GM18873 (cell line): Measurements from ENCODE around the gene PKHD1.

ENCODE experiments used
- ATAC-seq: cut with Tn5 transposase; IDR thresholded peaks from one replicate; pipeline ENCODE4 v1.9.1; 2021; ENCODE audit warnings: mild to moderate bottlenecking, moderate library complexity, moderate number of reproducible peaks; ENCODE audit not compliant: unreplicated experiment, low FRiP score

PKHD1 gene

DNA sequence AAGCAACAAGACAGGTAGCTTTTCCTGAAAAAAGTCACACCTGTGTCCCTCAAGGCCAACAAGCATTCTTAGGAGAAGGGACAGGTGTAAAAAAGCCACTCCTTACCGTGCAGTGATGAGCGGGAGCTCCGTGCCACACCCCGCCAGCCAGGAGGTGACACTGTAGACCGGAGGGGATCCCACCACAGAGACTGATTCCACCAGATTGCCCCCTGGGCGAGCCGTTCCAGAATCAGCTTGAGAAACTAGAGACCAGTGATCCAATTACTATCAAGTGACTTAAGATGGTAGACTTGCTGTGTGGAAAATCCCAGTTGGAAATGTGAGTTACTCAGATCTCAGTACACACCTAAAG lies 37.4 kb downstream of the PKHD1 start:
- no peak for ATAC-seq

DNA sequence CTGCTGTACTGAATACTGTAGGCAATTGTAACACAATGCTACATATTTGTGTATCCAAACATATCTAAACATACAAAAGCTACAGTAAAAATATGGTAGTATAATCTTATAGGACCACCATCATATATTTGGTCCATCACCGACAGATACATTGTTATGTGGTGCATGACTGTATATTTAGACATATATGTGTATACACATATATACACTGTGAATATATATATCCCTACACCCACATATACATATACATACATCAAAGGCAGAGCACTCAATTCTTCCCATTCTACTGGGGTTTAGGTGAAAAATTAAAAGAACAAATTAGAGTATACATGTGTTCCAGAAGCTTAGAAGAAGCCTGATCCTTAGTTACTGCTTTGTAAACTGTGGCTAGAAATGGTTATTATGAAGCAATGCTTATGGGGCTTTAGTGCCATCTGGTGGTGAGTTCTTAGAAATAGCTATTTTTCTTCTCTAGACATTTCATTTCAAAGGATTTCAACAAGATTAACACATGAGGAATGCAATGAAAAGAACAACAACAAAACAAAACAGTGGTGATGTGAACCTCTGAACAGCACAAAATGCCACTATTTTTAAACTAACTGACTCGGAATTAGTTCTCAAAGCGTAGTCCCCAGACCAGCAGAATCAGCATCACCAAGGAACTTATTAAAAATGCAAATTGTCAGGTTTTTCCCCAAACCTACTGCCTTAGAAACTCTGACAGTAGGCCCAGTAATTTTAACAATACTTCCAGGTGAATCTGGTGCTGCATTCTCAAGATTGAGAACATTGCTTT lies 38.0 kb downstream of the PKHD1 start:
- no peak for ATAC-seq

DNA sequence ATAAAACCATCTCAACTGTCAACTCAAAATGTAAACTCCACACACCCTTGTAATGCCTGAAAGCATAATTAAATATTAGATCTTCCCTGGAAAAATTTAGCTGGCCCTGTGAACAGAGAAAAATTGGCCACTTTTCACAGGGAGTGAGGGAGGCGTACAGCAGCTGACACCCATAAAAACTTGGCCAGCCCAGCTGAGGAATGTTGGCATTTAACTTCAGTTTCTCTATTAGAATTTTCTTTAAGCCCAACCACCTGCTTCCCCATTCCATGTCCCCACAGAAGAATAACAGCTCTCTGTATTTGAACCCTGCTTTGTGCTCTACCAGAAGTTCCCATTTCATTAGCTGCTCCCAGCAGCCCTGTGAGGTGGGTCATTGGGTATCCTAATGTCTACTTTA lies 41.0 kb downstream of the PKHD1 start:
- no peak for ATAC-seq

DNA sequence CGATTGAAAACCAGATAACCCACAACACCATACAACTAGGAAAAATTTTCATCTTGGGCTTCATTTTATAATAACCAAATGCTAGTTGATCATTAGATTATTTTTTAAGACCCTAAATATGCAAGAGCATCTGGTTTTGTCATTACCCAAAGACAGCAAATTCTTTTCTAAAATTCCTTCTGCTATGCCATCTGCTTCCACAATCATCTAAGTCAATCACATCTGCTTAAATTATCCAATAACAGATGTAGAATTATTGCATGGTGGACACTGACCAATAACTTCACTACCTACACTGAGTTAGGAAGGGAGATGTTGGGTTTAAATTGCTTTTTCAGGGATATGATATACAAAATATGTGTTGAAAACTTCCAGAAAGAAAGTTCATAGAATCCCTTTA lies 41.9 kb downstream of the PKHD1 start:
- ATAC-seq: no peak

DNA sequence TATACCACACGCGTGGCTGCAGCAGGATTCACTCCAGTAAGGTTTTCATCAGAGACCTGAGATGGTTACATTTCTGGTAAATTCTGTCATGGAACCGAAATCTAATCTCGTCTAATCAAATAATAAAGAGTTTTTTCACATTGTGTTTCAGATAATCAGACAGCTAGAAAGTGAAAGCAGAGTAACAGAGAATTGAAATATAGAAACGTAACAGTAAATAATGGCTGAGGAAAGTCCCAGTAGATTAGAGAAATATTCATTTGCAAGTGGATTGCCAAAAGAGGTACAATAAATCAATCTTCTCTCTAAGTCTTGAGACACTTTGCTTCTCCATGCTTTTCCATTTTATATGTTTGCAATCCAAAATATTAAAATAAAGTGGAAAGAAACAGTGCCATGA lies 42.4 kb downstream of the PKHD1 start:
- no peak for ATAC-seq

DNA sequence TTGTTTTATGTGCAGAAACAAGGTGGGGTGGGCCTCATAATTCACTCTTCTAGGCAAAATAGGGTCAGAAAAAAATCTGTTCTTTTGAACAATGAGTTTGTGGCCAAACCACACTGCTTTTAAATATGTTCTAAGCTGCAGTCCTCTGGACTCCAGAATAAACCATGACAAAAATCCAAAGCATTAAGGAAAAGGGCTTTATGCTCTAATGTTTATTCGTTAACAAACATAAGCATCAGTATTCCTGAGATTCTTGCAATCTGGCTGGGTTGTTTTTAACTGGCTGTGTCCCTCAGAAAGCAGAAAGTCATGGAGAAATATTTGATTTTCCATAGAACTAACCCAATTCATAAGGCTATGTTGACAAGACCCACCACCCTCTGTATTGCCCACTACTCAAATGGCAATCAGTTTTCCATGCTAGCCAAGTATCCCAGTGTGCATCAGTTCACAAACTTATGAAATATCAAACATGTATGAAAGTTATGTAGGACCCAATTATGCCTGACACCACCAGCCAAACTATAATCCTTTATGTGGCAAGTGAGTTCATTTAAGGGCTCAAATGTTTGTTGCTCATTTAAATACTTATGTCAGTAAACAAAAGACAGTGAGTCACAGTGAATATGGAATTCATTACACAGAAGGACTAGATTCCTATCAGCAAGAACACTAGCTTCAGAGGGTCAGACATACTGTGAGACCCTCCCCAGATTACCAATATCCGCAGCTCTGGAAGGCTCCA lies 45.1 kb downstream of the PKHD1 start:
- ATAC-seq: no peak

DNA sequence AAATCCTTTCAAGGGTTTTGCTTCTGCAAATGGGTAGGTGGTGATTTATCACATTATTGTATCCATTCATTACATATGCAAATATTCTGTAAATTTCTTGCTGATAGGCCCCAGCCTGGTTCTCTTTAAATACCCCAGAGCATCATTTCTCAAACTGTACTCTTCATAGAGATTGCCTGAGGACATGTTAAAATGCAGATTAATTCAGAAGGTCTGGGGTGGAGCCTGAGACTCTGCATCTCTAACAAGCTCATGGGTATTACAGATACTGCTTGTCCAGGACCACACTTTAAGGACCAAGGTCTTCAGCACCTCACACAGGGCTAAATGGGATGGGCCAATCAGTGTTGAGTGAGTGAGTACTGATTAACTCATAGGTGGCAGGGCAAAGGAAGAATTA lies 46.3 kb downstream of the PKHD1 start:
- no peak for ATAC-seq

DNA sequence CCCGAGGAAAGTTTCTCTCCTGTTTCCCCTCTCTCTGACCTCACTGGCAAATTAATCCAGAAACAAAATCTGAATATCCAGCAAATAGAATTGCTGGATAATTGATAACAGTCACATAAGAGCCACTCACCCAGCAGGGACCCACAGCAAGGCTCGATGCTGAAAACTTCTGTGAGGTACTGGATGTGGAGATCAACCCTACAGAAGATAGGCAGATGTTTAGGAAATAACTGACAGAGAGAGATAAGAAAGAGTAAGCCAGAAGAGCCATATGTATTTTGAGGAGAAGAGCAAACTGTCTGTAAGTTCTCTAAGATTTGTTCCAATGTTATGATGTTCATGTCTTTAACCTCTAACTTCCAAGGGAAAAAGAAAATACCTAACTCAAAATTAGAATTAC lies 59.7 kb downstream of the PKHD1 start:
- ATAC-seq: no peak

DNA sequence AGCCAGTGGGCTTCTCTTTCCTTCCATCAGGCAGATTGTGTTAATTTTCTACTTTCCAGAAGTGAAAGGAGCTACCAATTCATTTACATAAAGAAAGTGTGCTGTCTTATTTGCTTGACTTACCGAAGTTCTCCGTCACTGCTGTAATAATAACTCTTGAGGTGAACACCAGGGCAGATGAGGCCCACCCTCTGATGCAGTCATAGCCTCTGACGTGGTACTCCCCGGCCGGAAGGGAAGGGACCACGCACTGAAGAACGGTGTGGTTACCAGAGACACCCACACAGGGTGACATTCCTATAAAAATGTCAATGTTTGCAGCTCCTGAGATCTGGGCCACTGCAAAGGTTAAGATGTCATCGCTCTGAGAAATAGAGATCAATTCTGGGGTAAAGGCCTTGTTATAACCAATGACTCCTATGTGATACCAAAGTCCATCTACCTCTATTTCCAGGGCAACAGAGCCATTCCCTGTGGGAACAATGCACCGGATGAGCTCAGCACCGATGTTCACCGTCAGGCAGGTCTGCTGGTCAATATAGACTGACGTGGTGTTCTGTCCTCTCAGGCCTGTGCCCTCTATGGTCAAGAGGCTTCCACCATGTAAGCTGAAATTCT lies 62.9 kb downstream of the PKHD1 start:
- no peak for ATAC-seq

DNA sequence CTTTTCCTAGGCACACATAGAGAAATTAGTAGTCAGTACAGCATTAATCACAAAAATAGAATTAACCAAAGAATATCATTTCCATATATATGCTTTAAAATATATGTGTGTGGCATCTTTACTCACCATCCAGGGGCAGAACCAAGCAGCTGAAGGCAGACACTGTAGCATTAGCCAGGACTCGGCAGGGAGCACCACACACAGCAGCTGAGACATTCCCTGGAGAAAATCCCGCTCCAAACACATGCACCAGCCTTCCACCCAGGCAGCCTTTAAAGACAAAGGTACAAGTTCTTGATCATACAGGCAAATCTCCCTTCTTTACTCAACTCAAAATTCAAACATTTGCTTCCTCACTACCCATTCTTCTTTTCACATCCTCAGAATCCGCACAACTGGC lies 64.7 kb downstream of the PKHD1 start:
- no peak for ATAC-seq

DNA sequence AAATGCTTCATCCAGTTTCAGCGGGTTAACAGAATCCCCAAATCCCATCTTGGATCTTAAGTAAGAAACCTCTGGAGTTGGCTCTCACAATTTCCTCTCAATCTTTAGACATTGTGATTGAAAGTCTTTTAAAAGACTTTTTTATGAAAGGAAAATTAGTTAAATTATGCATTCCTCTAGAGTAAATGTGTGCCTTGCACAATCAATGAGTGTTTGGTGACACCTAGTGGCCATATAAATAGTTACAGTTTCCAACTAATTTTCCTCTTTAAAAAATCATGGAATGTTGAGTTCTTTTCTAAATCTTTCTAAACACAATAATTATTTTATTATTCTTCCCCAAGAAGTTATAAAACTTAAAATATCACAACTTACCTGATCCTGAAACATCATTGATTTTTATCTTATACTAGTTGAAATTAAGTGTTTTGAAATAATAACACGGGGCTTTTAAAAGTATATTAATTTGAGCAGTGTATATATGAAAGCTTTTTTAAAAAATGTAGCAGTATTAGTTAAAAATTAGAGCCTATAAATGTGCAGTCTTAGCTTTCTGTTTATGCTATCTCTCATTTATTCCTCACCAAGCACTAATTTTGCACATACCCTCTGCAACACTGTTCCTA lies 66.4 kb downstream of the PKHD1 start:
- no peak for ATAC-seq

DNA sequence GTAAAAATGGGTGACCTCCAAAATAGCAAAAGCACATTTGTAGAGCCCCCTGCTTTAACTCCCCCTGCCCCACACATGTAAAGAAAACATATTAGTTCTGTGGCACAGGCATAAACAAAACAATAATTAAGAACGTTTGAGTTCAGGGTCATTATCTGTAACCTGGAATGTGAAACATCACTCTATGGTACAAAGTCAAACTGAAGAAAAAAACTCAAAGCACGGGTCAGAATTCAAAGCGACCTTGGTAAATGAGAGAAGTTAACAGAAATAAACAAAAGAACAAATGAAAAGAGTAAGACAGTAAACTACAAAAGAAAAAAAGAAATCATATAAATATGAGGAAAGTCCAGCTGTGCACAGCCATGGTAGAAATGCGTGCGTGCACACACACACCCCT lies 67.5 kb downstream of the PKHD1 start:
- no peak for ATAC-seq

DNA sequence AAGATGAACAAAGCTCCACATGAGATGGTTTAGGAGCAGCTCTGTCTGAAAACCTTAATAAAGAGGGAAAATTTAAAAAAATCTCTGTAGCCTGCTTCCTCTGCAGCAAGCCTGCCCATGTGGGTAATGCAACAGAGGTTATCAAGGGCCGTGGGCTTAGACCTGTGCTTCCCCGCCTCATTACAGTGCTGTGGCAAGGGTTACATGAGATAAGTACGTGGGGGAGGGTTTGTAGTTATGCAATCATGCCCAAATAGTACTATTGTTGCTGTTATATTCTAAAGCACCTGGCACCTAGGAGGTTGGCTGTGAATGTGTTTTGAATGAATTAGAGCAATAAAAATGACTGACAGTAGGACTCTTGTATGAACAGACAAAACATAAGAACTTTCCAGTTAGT lies 68.3 kb downstream of the PKHD1 start:
- ATAC-seq: no peak

DNA sequence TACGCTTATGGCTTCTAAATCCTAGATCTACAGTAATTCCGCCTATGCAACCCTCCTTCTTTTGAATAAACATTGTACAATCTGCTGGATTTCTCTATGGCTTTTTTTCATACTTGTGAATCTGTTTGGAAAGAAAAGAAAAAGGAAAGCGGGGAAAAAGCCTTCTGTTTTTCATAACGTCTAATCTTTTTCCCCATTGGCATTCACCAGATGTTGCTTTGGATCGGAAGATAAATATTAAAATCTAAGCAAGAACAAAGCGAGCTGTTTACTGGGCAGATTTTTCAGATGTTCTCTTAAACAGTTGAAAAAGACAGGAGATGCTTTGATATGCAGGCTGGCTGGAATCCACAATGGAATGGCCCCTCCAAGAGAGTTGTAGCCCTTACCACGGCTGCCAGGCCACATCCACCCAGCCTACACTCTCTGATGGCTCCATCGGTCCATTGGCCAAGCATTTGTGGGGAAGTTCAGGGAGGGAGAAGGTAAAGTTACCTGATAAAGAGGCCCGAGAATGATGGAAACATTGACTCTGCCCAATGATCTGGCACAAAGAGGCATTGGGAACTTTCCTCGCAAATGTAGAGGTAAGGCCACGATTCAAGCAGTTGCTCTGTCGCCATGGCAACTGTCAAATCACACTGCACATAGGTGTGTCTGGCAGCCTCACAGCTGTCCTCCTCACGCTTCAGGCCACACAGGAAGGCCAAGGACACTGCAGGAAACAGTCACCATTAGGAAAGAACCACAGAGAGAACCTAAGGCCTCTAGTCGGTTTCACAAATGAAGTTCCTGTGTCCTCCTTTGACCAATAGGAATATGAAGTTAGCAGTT lies 70.3 kb downstream of the PKHD1 start:
- ATAC-seq: no peak

DNA sequence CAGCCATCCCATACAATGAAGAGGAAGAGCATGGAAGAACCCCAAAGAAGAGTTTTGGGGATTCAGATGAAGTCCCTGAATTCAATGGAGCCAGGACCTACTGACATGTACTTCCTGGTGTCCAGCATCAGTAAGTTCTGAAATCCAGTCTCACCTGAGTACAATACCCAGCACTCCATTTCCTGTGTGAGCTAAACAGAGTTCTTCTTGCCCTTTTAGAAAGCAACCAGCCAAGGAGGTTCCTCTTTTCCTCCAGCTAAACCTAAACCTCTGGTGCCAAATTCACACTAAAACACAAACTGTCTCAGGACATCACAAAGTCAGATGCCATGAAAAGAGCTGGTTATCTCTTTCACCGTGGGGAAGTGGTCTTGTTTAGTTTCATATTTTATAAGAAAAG lies 71.5 kb downstream of the PKHD1 start:
- ATAC-seq: no peak

DNA sequence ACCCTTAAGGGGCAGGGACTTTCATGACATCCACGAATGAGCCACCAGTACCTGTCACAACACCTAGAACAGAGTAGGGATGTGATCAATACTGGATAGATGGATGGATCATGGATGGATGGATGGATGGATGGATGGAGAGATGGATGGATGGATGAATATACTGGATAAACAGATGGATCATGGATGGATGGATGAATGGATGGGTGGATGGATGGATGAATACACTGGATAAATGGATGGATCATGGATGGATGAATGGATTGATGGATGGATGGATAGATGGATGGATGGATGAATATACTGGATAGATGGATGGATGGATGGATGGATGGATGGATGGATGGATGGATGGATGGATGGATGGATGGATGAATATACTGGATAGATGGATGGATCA lies 73.0 kb downstream of the PKHD1 start:
- no peak for ATAC-seq

DNA sequence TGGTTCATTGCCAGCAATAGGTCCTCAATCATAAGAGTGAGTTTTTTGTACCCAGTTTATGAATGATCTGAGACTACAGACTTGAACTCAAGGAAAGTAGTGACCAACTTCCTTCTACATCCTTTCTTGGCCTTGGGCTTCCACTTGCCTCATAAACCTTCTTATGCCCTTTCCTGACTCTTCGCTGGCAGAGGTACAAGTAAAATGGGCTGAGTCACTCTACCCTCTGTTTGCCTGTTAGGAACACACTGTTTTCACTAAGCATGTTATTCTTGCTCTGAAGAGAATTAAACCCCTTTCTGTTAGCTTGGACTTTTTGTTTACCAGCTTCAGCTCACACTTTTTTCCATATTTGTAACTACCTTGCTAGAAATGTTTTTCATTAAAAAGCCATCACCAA lies 74.4 kb downstream of the PKHD1 start:
- no peak for ATAC-seq

DNA sequence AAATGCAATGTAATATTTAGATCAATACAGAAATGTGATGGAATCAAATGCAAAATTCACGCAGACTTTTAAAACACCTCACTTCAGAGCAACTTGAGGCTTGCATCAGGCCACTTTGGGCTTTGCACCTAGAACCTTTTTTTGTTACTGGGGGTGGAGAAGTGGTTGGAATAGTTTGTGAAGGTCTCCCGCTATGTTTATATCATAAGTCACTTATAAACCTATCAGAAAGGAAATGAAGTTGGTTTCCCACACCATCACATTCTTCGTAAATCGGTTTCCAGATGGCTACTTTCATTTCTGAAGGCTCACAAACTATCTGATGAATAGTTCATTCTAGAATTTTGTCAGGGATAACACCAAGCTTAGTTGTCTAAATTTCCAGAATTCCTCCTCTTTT lies 74.8 kb downstream of the PKHD1 start:
- no peak for ATAC-seq

DNA sequence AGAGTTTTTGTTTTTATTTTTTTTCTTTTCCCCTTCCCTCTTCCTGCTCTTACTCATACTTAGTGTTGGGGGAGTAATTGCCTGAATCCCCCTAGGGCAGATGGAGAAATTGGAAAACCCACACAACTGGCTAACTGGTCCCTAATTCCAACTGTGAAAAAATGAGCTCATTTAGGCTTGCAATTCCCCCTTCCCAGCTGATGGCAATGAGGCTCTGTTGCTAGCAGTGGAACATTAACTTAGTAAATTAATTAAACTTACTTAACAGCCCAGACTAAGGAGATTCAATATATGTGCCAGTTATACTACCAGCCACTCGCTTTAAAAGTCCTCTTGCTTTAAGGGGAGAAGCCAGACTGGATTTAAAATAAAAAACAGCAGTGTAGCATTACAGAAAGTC lies 76.6 kb downstream of the PKHD1 start:
- no peak for ATAC-seq

DNA sequence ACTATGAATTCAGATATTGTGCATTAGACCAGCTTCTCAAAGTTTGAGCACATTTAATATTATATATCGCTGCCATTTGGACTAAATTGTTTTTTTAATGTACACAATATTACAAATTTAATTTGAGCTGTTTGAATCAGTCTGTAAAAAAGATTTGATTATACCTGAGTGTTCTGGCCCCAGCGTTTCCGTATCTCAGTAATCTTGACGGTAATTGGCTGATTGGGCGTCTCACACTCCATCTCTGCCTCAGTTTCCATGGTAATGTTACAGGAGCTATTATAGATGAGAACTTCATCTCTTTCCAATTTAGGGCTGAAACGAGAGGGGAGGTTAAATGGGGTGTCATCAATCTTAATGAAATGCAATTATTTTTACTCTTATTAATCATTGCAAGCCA lies 77.3 kb downstream of the PKHD1 start:
- no peak for ATAC-seq
